Osteoblast (primary cell): ENCODE measurements around the gene VWA5B2. TPM values are rescaled to one million over a fixed set of nuclear protein-coding genes. Genes with fewer than 3 reads are reported as not detected.

Experiments
- DNase-seq: peaks from one replicate; pipeline ENCODE4 v3.0.0; 2011; ENCODE audit warnings: low spot score, mixed read lengths; ENCODE audit not compliant: insufficient read length; ENCODE audit errors: missing footprints
- H2AFZ ChIP-seq: 2 replicates; pipeline ENCODE4 v1.6.0; 2011; ENCODE audit warnings: mild to moderate bottlenecking, low read length
- H3K27ac ChIP-seq: 2 replicates; pipeline ENCODE4 v1.5.1; 2011; ENCODE audit warnings: mild to moderate bottlenecking, low read depth, low read length, moderate library complexity
- H3K27me3 ChIP-seq: 2 replicates; pipeline ENCODE4 v1.6.0; 2012; ENCODE audit warnings: mild to moderate bottlenecking, control low read depth, inconsistent platforms, low read length, moderate library complexity; ENCODE audit not compliant: insufficient read depth
- H3K36me3 ChIP-seq: 2 replicates; pipeline ENCODE4 v1.5.1; 2011; ENCODE audit warnings: mild to moderate bottlenecking, low read length, control low read depth, moderate library complexity; ENCODE audit not compliant: insufficient read depth
- H3K4me1 ChIP-seq: 2 replicates; pipeline ENCODE4 v1.5.1; 2011; ENCODE audit warnings: mild to moderate bottlenecking, low read length, control low read depth, moderate library complexity; ENCODE audit not compliant: insufficient read depth
- H3K4me2 ChIP-seq: 2 replicates; pipeline ENCODE4 v1.6.0; 2011; ENCODE audit warnings: mild to moderate bottlenecking, low read length; ENCODE audit not compliant: insufficient read depth
- H3K4me3 ChIP-seq: fragments of 200-600 bp; sonication (generic); 3 replicates; pipeline ENCODE4 v1.5.1; 2012; ENCODE audit warnings: mild to moderate bottlenecking, low read length, inconsistent platforms; ENCODE audit not compliant: insufficient read depth
- H3K79me2 ChIP-seq: 2 replicates; pipeline ENCODE4 v1.6.0; 2012; ENCODE audit warnings: mild to moderate bottlenecking, low read length, control low read depth, inconsistent platforms; ENCODE audit not compliant: insufficient read depth
- H3K9me3 ChIP-seq: 2 replicates; pipeline ENCODE4 v1.5.1; 2011; ENCODE audit warnings: low read depth, low read length, control low read depth
- H4K20me1 ChIP-seq: 2 replicates; pipeline ENCODE4 v1.6.0; 2012; ENCODE audit warnings: mild to moderate bottlenecking, low read length, control low read depth; ENCODE audit not compliant: insufficient read depth
- total RNA-seq: library from RNA; depleted of rRNA; stranded (reverse); fragments of >200 nt; gene quantifications from 2 replicates; pipeline ENCODE4 v1.2.3, GENCODE V29; 2012
- TF ChIP-seq, protein P1 (sequence below): IDR thresholded peaks from 2 replicates; pipeline ENCODE4 v1.5.1; 2011; ENCODE audit warnings: mild to moderate bottlenecking, low read depth, low read length, moderate library complexity; ENCODE audit errors: extremely low read depth

The VWA5B2 gene
- total RNA-seq, 1 donor = not detected

DNA sequence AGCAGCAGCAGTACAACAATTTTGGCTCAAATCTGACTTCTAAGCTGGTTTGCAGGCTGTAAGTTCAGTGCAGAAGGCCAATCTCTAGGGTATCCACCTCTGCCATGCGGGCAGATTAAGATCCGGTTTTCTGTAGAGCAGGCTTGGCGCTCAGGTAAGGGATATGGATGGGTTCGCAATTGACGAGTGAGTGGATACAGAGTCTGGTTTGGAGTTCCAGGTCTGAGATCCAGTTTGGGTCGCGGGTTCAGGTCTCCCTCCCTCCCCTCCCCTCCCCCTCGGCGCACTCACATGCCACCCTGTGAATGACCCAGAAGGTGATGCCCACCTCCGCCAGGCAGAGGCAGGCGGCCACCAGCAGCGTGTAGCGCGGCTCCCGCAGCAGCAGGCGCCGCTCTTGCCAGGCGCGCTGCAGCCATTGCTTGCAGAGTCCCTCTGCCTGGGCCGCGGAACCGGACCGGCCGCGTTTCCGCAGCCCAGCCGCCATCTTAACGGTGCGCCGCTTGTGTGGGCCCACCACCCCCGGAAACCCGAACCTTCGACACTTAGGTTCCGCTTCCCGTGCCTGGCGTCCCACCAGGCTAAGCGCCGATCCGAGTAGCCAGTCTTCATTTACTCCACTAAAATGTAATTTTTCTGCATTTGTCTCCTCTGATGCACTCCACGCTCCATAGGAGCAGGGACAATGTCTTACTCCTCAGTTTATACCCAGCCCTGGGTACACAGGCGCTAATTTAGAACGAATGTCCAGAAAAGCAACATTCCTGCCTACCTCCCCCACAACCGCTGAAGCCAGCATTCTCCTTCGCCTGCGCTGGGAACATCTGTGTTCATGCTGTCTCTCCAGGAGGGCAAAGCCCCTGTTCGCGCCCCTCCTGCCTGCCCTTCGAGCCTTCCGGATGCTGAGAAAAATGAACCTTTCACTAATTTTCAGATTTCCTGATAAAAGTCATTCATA, 19.3 kb downstream of the VWA5B2 start, which contains the start of gene ALG3:
Gene ALG3 (minus strand): TSS at position 509 of the 958 bp plus-strand sequence. CDS start 22 bp downstream, at position 487.
- peaks cover 14% of the 10 kb centered on the region for H3K36me3 ChIP-seq
- no peaks in the 10 kb centered on the region for H3K9me3 ChIP-seq
- peak; percentile 97 for DNase-seq
- peaks cover 21% of the 10 kb centered on the region for H3K4me1 ChIP-seq
- H3K27me3 ChIP-seq = no peaks in the 10 kb centered on the region
- peaks cover 22% of the 10 kb centered on the region for H3K79me2 ChIP-seq
- peak within 1 kb of the TSS; percentile 95 for H3K27ac ChIP-seq
- peak within 1 kb of the TSS; percentile 100 for H2AFZ ChIP-seq
- peak within 1 kb of the TSS; percentile 87 for H3K4me3 ChIP-seq
- peaks cover 5% of the 10 kb centered on the region for H4K20me1 ChIP-seq
- H3K4me2 ChIP-seq = peak within 1 kb of the TSS; percentile 100
- TF ChIP-seq, protein P1, sequence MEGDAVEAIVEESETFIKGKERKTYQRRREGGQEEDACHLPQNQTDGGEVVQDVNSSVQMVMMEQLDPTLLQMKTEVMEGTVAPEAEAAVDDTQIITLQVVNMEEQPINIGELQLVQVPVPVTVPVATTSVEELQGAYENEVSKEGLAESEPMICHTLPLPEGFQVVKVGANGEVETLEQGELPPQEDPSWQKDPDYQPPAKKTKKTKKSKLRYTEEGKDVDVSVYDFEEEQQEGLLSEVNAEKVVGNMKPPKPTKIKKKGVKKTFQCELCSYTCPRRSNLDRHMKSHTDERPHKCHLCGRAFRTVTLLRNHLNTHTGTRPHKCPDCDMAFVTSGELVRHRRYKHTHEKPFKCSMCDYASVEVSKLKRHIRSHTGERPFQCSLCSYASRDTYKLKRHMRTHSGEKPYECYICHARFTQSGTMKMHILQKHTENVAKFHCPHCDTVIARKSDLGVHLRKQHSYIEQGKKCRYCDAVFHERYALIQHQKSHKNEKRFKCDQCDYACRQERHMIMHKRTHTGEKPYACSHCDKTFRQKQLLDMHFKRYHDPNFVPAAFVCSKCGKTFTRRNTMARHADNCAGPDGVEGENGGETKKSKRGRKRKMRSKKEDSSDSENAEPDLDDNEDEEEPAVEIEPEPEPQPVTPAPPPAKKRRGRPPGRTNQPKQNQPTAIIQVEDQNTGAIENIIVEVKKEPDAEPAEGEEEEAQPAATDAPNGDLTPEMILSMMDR = no peak

DNA sequence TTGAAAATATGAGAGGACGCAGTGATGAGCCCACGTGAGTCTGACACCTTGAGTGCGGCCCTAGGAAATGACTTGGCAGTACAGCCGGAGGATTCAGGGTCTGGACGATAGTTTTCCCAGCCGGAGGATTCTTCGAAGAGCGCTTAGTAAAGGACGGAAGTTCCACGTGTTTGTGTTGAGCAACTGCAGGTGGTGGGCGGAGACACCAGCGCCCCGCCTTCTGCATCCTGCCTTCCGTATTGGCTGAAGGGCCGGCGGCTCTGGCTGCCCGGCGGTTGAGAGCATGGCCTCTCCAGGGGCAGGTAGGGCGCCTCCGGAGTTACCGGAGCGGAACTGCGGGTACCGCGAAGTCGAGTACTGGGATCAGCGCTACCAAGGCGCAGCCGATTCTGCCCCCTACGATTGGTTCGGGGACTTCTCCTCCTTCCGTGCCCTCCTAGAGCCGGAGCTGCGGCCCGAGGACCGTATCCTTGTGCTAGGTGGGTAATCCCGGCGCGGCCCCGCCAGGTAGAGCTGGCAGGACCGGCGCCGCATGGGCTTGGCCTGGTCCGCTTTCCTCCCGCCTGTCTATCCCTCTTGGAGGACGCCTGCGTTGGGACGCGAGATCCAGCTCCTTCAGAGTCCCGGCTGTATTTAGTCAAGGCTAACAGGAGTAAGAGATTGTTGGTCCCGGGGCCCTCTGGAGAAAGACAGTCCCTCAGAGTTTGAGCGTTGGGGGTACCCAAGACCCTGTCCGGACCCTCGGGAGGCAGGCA, 20.2 kb downstream of the VWA5B2 start, which contains the start of gene EEF1AKMT4:
Gene EEF1AKMT4 (plus strand): TSS at position 261 of the 755 bp plus-strand sequence. CDS start 23 bp downstream, at position 284.
- DNase-seq = peak; percentile 99
- H3K27ac ChIP-seq = peak within 1 kb of the TSS; percentile 95
- H3K9me3 ChIP-seq = no peaks in the 10 kb centered on the region
- H3K4me3 ChIP-seq = peak within 1 kb of the TSS; percentile 87
- peaks cover 7% of the 10 kb centered on the region for H3K36me3 ChIP-seq
- H4K20me1 ChIP-seq = peaks cover 5% of the 10 kb centered on the region
- peak within 1 kb of the TSS; percentile 100 for H2AFZ ChIP-seq
- peaks cover 21% of the 10 kb centered on the region for H3K4me1 ChIP-seq
- H3K27me3 ChIP-seq = no peaks in the 10 kb centered on the region
- TF ChIP-seq, protein P1 = peak; percentile 42
- peaks cover 22% of the 10 kb centered on the region for H3K79me2 ChIP-seq
- H3K4me2 ChIP-seq = peak within 1 kb of the TSS; percentile 100

DNA sequence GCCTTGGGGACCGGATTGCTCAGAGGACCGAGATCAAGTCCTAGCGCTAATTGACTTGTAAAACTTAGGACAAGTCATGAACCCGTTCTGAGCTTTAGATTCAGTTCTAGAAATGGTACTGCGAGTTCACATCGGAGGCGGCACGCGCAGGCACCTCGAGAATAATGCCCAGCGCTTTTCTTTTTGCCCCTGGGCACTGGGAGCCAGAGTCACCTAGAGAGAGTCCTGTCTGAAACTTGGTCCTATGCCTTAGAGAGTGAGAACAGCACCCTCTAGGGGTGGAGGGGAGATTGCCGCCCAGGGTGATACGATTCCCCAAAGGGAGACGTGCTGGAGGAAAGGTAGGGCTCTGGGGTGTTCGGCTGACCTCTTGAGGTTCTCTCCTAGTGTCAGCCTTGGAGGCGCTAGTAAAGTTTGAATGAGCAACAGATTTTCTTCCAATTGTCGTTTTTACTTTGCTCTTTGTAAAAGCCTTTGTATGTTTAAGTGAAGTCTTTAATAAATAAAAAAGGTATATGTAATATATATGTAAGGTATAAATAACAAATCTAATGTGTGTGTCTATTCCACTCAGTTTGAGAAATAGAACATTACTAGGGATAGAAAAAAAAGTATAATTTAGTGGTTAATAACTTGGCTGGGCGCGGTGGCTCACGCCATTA, 20.9 kb downstream of the VWA5B2 start:
- Histone ChIP-seq H3K9me3 (no peaks in the 10 kb centered on the region), H3K27me3 (no peaks in the 10 kb centered on the region), H3K4me1 (peaks cover 21% of the 10 kb centered on the region), H2AFZ (peak overlapping the region; percentile 100), H3K79me2 (peaks cover 22% of the 10 kb centered on the region), H3K27ac (peak overlapping the region; percentile 95), H3K4me3 (peak overlapping the region; percentile 87), H4K20me1 (peaks cover 10% of the 10 kb centered on the region), H3K36me3 (peaks cover under 1% of the 10 kb centered on the region), H3K4me2 (peak overlapping the region; percentile 100)
- peak; percentile 97 for DNase-seq
- TF ChIP-seq, protein P1 = peak; percentile 98
